Loucy (cell line): Measurements from ENCODE around the gene DNAH1.

Experiments
- H2AFZ ChIP-seq: fragments of 200-600 bp; sonication (generic); 2 replicates; pipeline ENCODE4 v1.6.0; 2016; ENCODE audit warnings: antibody characterized with exemption, mild to moderate bottlenecking, low read length, moderate library complexity
- H3F3A ChIP-seq: fragments of 200-600 bp; 2 replicates; pipeline ENCODE4 v1.6.0; 2016; ENCODE audit warnings: antibody characterized with exemption, low read depth, mild to moderate bottlenecking
- H3K27me3 ChIP-seq: fragments of 200-600 bp; sonication (generic); 2 replicates; pipeline ENCODE4 v1.6.1; 2014; ENCODE audit warnings: low read length, mild to moderate bottlenecking; ENCODE audit not compliant: insufficient read depth, poor library complexity, severe bottlenecking
- H3K36me3 ChIP-seq: fragments of 200-600 bp; sonication (generic); 2 replicates; pipeline ENCODE4 v1.6.1; 2016; ENCODE audit warnings: low read length; ENCODE audit not compliant: insufficient read depth
- H3K4me1 ChIP-seq: fragments of 200-600 bp; sonication (generic); 2 replicates; pipeline ENCODE4 v1.5.1; 2014; ENCODE audit warnings: low read length, mild to moderate bottlenecking; ENCODE audit not compliant: insufficient read depth, poor library complexity, severe bottlenecking
- H3K4me2 ChIP-seq: fragments of 200-600 bp; sonication (generic); 2 replicates; pipeline ENCODE4 v1.6.0; 2014; ENCODE audit warnings: antibody characterized with exemption, low read length, low read depth, mild to moderate bottlenecking; ENCODE audit not compliant: poor library complexity, severe bottlenecking
- H3K4me3 ChIP-seq: fragments of 200-600 bp; sonication (generic); 2 replicates; pipeline ENCODE4 v1.5.1; 2014; ENCODE audit warnings: low read length, mild to moderate bottlenecking, mixed read lengths; ENCODE audit not compliant: poor library complexity, severe bottlenecking
- H3K79me2 ChIP-seq: fragments of 200-600 bp; sonication (generic); 2 replicates; pipeline ENCODE4 v1.6.1; 2014; ENCODE audit warnings: low read length; ENCODE audit not compliant: insufficient read depth
- H3K9ac ChIP-seq: fragments of 200-600 bp; sonication (generic); 2 replicates; pipeline ENCODE4 v1.6.0; 2014; ENCODE audit warnings: mild to moderate bottlenecking, low read depth, low read length, moderate library complexity; ENCODE audit not compliant: poor library complexity, severe bottlenecking
- H3K9me2 ChIP-seq: fragments of 200-600 bp; sonication (generic); replicated peaks from 2 replicates; pipeline ENCODE4 v1.6.1; 2016; ENCODE audit warnings: low read depth, low read length, mixed read lengths
- H3K9me3 ChIP-seq: fragments of 200-600 bp; sonication (generic); 2 replicates; pipeline ENCODE4 v1.6.1; 2014; ENCODE audit warnings: mild to moderate bottlenecking, antibody characterized with exemption, low read length, low read depth; ENCODE audit not compliant: insufficient read depth
- H4K20me1 ChIP-seq: fragments of 200-600 bp; sonication (generic); 2 replicates; pipeline ENCODE4 v1.6.0; 2014; ENCODE audit warnings: antibody characterized with exemption, low read length, mild to moderate bottlenecking; ENCODE audit not compliant: insufficient read depth, poor library complexity, severe bottlenecking
- EZH2phosphoT487 ChIP-seq: fragments of 200-600 bp; IDR thresholded peaks from 2 replicates; pipeline ENCODE4 v1.6.1; 2018; ENCODE audit warnings: antibody characterized with exemption, mild to moderate bottlenecking, moderate library complexity, borderline replicate concordance
- TF ChIP-seq, protein P1 (sequence below): fragments of 200-600 bp; sonication (generic); conservative IDR thresholded peaks from 2 replicates; pipeline ENCODE4 v1.5.1; 2014; ENCODE audit warnings: mild to moderate bottlenecking, antibody characterized with exemption, low read length

Gene DNAH1

DNA sequence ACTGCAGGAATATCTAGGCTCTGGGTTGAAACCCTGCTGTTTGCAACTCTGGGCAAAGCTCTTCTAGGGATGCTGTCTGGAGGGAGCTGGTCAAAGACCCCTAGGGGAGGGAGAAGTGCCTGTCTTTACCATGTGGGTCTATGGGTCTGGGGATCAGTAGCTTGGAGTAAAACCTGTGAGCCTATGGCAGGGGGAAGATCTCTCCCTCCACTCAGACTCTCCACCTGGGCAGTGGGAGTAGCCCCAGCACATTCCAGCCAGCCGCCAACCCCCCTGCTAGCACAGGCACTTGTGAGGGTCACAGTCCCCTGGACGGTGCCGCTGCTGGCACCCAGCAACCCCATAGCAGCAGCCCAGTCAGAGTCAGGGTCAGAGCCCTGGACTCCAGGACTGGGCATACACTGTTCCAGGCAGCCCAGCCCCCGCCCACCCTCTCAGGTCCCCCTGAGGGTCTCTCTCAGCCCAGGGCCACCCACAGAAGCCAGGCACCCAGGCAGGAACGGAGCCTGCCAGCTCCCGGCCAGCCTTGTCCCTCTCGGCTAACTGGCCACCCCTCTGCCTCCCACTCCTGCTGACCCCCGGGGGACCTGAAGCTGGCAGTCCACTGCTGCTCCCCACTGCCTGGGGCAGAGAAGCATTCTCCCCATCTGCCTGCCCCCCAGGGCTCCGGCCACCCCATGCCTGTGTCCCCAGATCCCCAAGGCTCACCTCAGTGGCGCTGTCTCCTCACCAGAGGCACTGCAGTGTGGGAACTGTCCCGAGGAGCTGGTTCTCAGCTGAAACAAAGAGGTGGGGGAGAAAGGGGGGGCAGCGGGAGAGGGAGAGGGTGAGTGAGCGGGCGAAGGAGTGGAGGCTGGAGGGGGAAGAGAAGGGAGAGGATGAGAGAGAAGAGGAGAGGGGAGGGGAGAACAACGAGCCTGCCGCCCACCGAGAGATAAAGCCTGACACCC, 17.7 kb upstream of the DNAH1 start:
- peaks cover 12% of the 10 kb centered on the region for H3K4me1 ChIP-seq
- no peaks in the 10 kb centered on the region for H3F3A ChIP-seq
- no peaks in the 10 kb centered on the region for H4K20me1 ChIP-seq
- no peaks in the 10 kb centered on the region for H3K79me2 ChIP-seq
- no peaks in the 10 kb centered on the region for H3K9me3 ChIP-seq
- H3K9ac ChIP-seq = peak overlapping the region; percentile 50
- H3K36me3 ChIP-seq = no peaks in the 10 kb centered on the region
- H3K27me3 ChIP-seq = no peaks in the 10 kb centered on the region
- H2AFZ ChIP-seq = no peak overlapping the region
- H3K4me3 ChIP-seq = no peak overlapping the region
- no peaks in the 10 kb centered on the region for H3K9me2 ChIP-seq
- TF ChIP-seq EZH2phosphoT487 = no peak
- TF ChIP-seq, protein P1, sequence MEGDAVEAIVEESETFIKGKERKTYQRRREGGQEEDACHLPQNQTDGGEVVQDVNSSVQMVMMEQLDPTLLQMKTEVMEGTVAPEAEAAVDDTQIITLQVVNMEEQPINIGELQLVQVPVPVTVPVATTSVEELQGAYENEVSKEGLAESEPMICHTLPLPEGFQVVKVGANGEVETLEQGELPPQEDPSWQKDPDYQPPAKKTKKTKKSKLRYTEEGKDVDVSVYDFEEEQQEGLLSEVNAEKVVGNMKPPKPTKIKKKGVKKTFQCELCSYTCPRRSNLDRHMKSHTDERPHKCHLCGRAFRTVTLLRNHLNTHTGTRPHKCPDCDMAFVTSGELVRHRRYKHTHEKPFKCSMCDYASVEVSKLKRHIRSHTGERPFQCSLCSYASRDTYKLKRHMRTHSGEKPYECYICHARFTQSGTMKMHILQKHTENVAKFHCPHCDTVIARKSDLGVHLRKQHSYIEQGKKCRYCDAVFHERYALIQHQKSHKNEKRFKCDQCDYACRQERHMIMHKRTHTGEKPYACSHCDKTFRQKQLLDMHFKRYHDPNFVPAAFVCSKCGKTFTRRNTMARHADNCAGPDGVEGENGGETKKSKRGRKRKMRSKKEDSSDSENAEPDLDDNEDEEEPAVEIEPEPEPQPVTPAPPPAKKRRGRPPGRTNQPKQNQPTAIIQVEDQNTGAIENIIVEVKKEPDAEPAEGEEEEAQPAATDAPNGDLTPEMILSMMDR = no peak
- H3K4me2 ChIP-seq = no peak overlapping the region

DNA sequence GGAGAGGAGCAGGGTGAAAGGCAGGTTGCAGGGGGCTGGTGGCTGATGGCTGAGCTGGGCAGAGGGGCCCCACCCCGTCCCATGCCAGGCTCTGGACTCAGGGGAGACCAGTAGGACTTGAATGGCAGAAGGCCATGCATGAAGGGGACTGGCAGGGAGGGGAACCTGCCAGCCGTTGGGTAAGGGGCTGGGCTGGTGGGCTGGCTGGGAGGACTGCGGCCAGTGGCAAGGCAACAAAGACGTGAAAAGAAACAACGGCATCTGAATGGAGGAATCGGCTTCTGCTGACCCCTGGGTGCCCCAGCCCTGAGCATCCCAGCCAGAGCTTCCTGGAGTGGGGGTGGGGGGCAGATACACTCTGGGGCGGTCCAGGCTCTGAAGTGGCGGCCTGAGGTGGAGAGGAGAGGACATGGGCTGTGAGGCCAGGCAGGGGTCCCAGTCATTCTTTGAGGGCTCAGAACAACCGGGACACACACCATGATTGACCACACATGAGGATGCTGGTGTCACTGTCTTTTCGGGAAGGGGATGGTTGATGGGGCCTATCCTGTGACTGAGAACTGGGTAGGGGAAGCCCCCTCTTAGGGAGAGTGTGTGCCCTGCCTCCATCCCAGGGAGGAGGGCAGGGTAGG, 16.8 kb upstream of the DNAH1 start:
- H3K4me1 ChIP-seq = peaks cover 12% of the 10 kb centered on the region
- H3K9me3 ChIP-seq = no peaks in the 10 kb centered on the region
- H3K4me3 ChIP-seq = no peak overlapping the region
- H3K4me2 ChIP-seq = no peak overlapping the region
- no peak for TF ChIP-seq EZH2phosphoT487
- TF ChIP-seq, protein P1 = no peak
- H3K79me2 ChIP-seq = no peaks in the 10 kb centered on the region
- H2AFZ ChIP-seq = no peak overlapping the region
- H3K36me3 ChIP-seq = no peaks in the 10 kb centered on the region
- H3K27me3 ChIP-seq = no peaks in the 10 kb centered on the region
- no peaks in the 10 kb centered on the region for H3K9me2 ChIP-seq
- H3K9ac ChIP-seq = peak overlapping the region; percentile 50
- no peaks in the 10 kb centered on the region for H3F3A ChIP-seq
- no peaks in the 10 kb centered on the region for H4K20me1 ChIP-seq

DNA sequence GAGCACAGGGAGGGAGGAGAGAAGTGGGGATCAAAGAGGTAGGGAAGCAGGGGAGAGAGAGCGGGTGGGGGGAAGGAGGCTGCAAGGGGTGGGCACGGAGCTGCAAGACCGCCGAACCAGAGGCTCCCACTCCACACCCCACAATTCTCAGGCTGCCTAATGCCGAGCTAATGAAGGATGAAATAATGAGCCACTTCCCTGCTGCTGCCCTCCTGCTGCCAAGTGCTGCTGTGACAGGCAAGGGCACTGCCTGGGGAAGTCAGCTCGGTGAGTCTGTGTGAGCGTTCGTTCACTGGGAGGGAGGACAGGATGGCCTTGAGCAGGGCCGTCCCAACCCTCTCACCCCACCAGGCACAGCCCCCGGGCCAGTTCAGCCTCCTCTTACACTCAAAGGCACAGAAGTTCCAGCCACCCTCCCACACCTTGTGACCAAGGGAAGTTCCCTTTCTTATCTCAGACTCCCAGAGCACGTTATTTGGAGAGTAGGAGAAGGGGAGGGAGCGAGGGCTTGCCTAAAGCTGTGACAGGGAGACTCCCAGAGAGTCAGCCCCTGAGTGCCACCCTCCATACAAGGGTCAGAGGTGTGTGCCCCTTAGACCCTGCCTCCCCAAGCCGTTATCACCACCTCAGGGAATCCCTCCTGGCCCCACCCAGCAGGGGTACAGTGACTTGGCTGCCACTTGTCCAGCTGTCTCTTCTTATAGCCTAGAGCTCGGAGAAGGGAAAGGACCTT, 16.1 kb upstream of the DNAH1 start:
- Histone ChIP-seq H3K79me2 (no peaks in the 10 kb centered on the region), H3K36me3 (no peaks in the 10 kb centered on the region), H3K4me3 (no peak overlapping the region), H3F3A (no peaks in the 10 kb centered on the region), H3K4me2 (no peak overlapping the region), H3K9me3 (no peaks in the 10 kb centered on the region), H2AFZ (no peak overlapping the region), H3K9me2 (no peaks in the 10 kb centered on the region), H3K9ac (no peak overlapping the region), H3K4me1 (peaks cover 12% of the 10 kb centered on the region), H3K27me3 (no peaks in the 10 kb centered on the region), H4K20me1 (no peaks in the 10 kb centered on the region)
- TF ChIP-seq, protein P1 = 0 out of 2 replicates have a peak, but pooled peaks have one; percentile 13
- TF ChIP-seq EZH2phosphoT487 = no peak
